NCI-H128 (cell line): ENCODE results near the gene BNC2.
"Not testable (repeated sequence)": the region's sequence is repeated elsewhere in the genome, so short reads cannot be mapped to it uniquely, and the experiment has no call there.

Experiments
- DNase-seq: peaks from one replicate; lab custom pipeline; 2025; ENCODE audit not compliant: unreplicated experiment; lab: John Stamatoyannopoulos, UW

The BNC2 gene

GRCh38 chr9:16870596-16871335, at the start of gene BNC2:
Gene BNC2, minus strand, starts transcription at chr9:16870670. Its CDS starts 22 bp downstream, at chr9:16870648.
- no peak for DNase-seq

DNA sequence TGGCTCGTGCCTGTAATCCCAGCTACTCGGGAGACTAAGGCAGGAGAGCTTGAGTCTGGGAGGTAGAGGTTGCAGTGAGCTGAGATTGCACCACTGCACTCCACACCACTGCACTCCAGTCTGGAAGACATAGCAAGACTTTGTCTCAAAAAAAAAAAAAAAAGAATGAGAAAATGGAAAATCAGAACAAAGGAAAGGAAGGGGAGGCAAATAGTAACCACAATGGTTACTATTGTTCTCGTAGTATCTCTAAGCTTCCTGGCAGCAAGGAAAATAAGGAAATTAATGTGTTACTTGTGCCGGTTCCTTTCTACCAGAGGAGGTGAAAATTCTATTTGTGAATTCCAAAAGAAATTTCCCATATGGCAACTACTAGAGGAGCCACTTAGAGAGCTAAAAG, 48.5 kb upstream of the BNC2 start:
- DNase-seq: no peak

- DNase-seq: no peak
Observed at GRCh38 chr9:16915126-16915831, 44.8 kb upstream of the BNC2 start.

GRCh38 chr9:16912197-16912596, 41.7 kb upstream of the BNC2 start:
- DNase-seq: no peak

- DNase-seq: not testable (repeated sequence)
Observed at GRCh38 chr9:16908206-16908605, 37.7 kb upstream of the BNC2 start.

DNA sequence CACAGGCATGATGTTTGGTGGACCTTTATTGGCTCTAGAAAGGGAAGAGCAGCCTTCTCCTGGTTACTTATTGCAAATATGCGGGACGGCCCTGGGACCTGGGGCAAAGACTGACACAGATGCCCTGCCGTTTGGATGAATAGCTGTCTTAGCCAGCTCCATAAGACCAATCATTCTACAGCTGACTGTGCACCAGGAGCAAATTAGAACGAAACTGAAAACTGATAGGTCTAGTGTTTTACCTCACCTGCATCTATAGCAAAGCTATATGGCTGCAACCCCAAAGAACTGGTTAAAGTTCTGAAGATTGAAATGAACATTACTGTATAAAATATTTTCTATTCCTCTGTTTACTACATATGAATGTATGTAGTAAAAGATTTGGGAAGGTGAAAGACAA, 34.2 kb upstream of the BNC2 start:
- DNase-seq: no peak

GRCh38 chr9:16901590-16901989, 31.1 kb upstream of the BNC2 start:
- no peak for DNase-seq

DNA sequence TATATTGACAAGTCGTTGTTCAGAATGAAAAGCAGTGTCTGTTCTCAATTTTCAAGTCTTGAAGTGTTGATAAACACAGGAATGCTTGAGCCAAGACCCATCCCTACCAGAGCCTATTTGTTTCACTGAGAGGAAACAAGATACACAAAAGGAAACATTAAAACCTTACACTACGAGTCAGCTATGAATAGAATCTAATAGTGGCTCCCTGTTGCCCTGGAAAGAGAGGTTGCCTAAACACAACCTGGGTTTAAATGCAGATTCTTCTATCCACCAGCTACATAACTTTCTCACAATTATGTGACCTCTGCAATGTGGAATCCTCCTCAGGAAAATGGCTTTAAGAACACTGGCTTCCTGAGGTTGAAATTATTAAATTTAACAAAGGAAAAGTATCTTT, 29.1 kb upstream of the BNC2 start:
- no peak for DNase-seq

DNA sequence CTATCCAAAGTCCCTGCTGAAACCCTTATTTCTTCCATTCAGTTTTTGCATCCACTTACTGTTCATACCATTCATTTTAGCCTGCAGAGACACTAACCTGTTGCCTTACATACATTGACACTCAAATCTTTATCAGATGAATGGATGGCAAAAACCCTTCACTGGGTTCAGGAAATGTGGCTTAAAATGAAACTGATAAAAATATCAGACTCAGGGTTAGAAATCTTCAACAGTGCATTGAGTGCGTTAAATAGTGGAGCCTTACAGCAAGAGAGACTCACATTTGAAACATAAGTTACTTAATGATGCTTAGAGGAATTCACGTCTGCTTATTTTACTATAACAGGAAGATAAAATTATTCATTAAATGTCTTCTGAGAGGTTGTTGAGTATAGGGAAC, 28.0 kb upstream of the BNC2 start:
- no peak for DNase-seq

- no peak for DNase-seq
Observed at GRCh38 chr9:16888594-16888993, 18.1 kb upstream of the BNC2 start.

- no peak for DNase-seq
Observed at GRCh38 chr9:16885931-16886330, 15.5 kb upstream of the BNC2 start.

- no peak for DNase-seq
Observed at GRCh38 chr9:16884952-16885513, 14.6 kb upstream of the BNC2 start.

DNA sequence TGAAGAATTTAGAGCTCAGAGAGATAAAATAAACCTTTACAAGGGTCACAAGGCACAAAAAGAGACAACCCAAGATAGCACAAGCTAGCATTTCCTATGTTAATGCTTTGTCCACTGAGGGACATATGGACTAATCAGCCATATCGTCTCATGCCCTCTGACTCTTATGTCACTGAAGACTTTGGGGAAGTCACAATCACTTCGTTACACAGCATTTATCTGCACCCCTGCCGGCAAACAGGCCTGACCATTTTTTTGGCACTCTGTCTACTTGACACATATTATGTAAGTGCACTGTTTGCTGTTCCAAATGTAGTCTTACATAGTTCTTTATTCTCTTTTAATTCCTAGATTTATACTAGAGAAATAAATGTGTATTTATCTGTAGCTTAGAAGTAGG, 13.9 kb upstream of the BNC2 start:
- no peak for DNase-seq

DNA sequence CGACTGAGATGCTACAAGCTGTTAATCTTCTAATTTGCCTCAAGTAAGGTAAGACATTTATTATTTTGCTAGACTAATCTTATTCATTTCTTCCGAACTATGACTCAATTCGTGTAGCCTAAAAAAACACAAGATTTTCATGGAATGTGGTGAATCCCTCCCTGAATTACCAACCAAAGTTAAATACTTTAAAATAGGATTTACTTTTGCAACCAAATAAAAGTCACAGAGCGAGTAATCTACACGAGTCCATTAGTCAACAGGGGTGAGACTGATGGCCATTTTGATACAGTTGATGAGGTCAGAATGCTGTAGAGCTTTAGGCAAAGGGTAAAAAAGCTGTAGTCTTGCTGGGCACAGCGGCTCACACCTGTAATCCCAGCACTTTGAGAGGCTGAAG, 13.1 kb upstream of the BNC2 start:
- DNase-seq: no peak

DNA sequence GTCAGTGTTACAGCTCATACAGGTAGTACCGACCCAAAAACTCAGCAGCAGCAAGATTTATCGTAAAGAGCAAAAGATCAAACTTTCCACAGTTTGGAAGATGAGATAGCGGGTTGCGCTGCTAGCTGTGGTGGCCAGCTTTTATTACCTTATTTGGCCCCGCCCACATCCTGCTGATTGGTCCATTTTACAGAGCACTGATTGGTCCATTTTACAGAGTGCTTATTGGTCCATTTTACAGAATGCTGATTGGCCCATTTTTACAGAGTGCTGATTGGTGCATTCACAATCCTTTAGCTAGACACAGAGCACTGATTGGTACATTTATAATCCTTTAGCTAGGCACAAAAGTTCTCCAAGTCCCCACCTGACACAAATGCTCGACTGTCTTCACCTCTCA, 12.0 kb upstream of the BNC2 start:
- DNase-seq: not testable (repeated sequence)

GRCh38 chr9:16879416-16879815, 8.9 kb upstream of the BNC2 start:
- no peak for DNase-seq

DNA sequence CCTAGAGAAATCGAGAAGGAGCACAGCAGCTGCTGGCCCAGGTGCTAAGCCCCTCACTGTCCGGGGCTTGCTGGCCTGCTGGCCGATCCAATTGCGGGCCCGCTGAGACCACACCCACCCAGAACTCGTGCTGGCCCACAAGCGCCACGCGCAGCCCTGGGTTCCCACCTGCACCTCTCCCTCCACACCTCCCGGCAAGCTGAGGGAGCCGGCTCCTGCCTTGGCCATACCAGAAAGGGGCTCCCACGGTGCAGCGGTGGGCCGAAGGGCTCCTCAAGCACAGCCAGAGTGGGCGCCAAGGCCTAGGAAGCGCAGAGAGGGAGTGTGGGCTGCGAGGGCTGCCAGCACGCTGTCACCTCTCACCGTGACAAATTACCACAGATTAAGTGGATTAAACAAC, 6.8 kb upstream of the BNC2 start:
- DNase-seq: no peak

- no peak for DNase-seq
Observed at GRCh38 chr9:16873126-16873802, 2.8 kb upstream of the BNC2 start.

- no peak for DNase-seq
Observed at GRCh38 chr9:16871336-16872151, 1.1 kb upstream of the BNC2 start.

DNA sequence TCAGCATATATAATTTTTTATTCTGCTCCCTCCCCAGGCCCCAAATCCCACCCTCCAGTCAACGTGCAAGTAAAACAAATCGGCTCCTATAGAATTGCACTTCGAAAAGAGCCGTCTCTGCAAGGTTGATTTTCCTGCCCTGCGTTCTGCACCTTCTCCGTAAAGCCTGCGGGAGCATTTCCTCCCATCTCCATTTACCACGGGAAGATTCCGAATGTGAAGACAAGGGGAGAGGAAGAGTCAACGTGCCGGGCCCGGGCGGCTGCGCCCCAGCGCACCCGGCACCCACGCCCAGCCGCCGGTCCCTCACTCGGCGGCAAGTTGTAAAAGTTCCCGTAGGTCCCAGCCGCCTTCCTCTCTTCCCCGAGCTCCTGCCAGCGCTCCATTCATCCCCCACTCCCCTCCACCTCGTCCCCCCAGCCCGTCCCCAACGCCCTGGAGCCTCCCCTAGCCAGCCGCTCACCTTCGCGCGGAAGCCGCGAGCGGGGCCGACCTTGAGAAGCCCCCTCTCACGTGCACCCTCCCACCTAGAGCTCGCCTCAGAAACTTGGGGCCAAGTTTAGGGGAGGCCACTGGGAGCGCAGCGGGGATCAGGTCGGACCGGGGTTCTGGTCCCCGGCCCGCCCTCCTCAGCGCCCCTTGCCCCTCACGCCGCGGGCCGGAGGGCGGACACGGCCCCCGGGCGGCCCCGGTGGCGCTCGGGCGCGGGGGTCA, 431 bp downstream of the BNC2 start:
- DNase-seq: no peak
